Nephron progenitor cell (in vitro differentiated cells): ENCODE results near the gene SLC23A3.

Experiments used
- DNase-seq: peaks from one replicate; pipeline ENCODE4 v3.0.0; 2021
- H3K27ac Mint-ChIP-seq: 2 replicates; pipeline ENCODE4 v1.8.0; 2021; ENCODE audit warnings: mild to moderate bottlenecking, moderate library complexity, mixed read lengths
- H3K27me3 Mint-ChIP-seq: 2 replicates; pipeline ENCODE4 v1.8.0; 2021; ENCODE audit warnings: mild to moderate bottlenecking, low read depth, mixed read lengths; ENCODE audit not compliant: poor library complexity
- H3K36me3 Mint-ChIP-seq: 2 replicates; pipeline ENCODE4 v1.8.0; 2021; ENCODE audit warnings: low read depth, mixed read lengths
- H3K4me1 Mint-ChIP-seq: 2 replicates; pipeline ENCODE4 v1.8.0; 2021; ENCODE audit warnings: mixed read lengths
- H3K4me3 Mint-ChIP-seq: 2 replicates; pipeline ENCODE4 v1.8.0; 2021; ENCODE audit warnings: mild to moderate bottlenecking, moderate library complexity, mixed read lengths
- H3K9me3 Mint-ChIP-seq: 2 replicates; pipeline ENCODE4 v1.8.0; 2021; ENCODE audit warnings: mild to moderate bottlenecking, moderate library complexity, mixed read lengths
- TF ChIP-seq, protein P1 (sequence below): fragments of 200-600 bp; sonication (generic); IDR thresholded peaks from 2 replicates; pipeline ENCODE4 v1.5.0; 2021; ENCODE audit warnings: antibody characterized with exemption

The SLC23A3 gene

DNA sequence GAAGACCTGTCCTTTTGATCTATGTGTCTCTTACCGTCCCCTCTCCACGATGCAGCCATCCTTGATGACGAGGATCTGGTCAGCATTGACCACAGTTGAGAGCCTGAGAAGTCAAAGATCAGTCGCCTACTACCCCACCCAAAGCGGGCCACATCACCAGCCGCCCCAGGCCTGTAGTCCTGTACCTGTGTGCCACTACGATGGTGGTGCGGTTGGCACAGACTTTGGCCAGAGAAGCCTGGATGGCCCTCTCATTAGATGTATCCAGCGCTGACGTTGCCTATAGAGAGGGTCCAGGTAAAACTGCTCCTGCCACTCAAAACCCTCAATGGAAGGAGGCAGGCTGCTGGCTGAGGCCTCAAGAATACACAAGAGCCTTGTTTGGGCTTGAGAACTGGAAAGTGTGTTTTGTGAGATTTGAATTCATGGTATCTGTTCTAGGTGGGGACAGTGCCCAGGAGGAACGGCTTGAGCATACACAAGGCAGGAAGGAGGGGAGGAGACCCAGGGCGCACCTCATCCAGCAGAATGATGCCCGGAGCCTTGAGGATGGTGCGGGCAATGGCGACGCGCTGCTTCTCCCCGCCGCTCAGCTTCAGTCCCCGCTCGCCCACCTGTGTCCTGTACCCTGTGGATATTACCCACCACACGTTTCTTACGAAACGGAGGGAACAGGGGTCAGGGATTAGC lies 40.5 kb upstream of the SLC23A3 start:
- Mint-ChIP-seq H3K4me1 (peaks cover 23% of the 10 kb centered on the region), H3K27ac (no peak overlapping the region), H3K36me3 (peaks cover 35% of the 10 kb centered on the region), H3K9me3 (no peaks in the 10 kb centered on the region), H3K27me3 (no peaks in the 10 kb centered on the region), H3K4me3 (no peak overlapping the region)
- no peak for DNase-seq
- TF ChIP-seq, protein P1, sequence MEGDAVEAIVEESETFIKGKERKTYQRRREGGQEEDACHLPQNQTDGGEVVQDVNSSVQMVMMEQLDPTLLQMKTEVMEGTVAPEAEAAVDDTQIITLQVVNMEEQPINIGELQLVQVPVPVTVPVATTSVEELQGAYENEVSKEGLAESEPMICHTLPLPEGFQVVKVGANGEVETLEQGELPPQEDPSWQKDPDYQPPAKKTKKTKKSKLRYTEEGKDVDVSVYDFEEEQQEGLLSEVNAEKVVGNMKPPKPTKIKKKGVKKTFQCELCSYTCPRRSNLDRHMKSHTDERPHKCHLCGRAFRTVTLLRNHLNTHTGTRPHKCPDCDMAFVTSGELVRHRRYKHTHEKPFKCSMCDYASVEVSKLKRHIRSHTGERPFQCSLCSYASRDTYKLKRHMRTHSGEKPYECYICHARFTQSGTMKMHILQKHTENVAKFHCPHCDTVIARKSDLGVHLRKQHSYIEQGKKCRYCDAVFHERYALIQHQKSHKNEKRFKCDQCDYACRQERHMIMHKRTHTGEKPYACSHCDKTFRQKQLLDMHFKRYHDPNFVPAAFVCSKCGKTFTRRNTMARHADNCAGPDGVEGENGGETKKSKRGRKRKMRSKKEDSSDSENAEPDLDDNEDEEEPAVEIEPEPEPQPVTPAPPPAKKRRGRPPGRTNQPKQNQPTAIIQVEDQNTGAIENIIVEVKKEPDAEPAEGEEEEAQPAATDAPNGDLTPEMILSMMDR: no peak

DNA sequence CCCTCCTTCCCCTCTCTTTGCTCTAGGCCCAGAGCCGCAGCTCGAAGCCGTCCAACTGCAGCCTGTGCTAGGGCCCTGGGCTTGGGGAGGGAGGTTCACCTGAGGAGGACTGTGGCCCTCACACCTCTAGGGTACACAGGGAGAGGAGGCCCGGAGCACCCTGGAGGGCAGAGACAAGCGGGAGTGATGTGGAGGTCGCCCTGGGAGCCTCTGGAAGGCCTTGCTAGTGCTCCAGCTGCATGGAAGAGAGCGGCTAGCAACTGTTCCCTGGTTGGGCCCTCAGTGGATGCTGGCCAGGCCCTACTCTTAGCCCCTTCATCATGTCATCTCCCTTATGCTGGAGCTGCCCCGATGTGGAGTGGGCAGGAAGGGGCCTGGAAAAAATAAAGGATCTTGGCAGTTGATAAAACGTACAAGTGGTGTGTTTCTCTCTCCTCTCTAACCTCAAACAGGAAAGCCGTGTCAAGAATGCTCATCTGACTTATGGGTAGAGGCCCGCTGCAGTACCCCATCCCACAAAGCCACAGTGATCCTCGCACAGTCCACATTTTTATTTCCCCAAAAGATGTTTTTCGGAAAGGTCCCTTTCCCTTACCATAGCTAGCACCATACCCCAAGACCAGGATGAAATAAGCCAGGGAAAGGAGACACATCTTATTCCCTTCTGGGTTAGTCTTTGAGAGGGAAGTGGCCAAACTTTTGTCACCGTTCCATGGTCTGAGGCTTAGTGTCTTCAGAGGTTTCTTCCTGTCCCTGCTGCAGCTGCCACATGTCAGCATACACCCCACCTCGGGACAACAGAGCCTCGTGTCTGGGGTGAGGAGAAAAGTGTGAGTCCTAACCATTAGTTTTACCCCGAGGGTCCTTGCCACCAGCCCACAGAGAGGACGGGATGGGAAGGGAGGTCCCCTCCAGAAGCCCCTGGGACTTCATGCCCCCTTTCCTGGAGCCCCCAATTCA lies 39.7 kb upstream of the SLC23A3 start:
- peaks cover 32% of the 10 kb centered on the region for H3K36me3 Mint-ChIP-seq
- TF ChIP-seq, protein P1: no peak
- no peak overlapping the region for H3K4me3 Mint-ChIP-seq

DNA sequence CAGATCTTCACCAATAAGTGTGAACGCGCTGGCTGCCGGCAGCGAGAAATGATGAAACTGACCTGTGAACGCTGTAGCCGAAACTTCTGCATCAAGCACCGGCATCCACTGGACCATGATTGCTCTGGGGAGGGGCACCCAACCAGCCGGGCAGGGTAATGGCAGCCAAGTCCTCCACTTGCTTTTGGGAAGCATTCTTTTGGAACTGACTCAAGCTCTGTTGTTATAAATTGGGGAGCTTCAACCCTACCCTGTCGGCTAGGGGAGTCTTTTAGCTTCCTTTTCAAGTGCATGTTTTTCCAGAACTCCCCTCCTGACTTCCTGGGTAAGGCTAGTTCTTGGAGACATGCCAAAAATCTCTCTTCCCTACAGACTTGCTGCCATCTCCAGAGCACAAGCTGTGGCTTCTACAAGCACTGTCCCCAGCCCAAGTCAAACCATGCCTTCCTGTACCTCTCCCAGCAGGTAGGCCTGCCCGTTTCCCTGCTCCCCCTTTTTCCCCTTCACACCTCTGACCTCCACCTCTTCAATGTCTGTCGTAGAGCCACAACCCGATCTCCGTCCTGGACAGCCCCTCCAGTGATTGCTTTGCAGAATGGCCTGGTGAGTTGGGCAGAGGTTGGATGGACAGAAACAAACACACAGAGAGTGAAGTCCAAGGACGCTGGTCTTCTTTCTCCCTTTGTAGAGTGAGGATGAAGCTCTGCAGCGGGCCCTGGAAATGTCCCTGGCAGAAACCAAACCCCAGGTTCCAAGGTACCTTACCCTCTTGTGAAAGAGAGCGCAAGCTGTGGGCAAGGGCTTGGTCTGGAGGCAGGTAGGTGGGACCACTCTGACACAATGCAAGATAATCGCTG lies 38.3 kb upstream of the SLC23A3 start:
- peak overlapping the region; percentile 83 for H3K4me3 Mint-ChIP-seq
- TF ChIP-seq, protein P1: no peak
- peaks cover 23% of the 10 kb centered on the region for H3K36me3 Mint-ChIP-seq
- peaks cover 23% of the 10 kb centered on the region for H3K4me1 Mint-ChIP-seq
- peaks cover 11% of the 10 kb centered on the region for H3K9me3 Mint-ChIP-seq
- peak overlapping the region; percentile 83 for H3K27ac Mint-ChIP-seq
- DNase-seq: no peak
- H3K27me3 Mint-ChIP-seq: no peaks in the 10 kb centered on the region

More for the DNA sequence above, 39.7 kb upstream of the SLC23A3 start:
- Mint-ChIP-seq H3K27ac (no peak overlapping the region), H3K27me3 (no peaks in the 10 kb centered on the region), H3K4me1 (peaks cover 23% of the 10 kb centered on the region), H3K9me3 (peaks cover 1% of the 10 kb centered on the region)
- no peak for DNase-seq

DNA sequence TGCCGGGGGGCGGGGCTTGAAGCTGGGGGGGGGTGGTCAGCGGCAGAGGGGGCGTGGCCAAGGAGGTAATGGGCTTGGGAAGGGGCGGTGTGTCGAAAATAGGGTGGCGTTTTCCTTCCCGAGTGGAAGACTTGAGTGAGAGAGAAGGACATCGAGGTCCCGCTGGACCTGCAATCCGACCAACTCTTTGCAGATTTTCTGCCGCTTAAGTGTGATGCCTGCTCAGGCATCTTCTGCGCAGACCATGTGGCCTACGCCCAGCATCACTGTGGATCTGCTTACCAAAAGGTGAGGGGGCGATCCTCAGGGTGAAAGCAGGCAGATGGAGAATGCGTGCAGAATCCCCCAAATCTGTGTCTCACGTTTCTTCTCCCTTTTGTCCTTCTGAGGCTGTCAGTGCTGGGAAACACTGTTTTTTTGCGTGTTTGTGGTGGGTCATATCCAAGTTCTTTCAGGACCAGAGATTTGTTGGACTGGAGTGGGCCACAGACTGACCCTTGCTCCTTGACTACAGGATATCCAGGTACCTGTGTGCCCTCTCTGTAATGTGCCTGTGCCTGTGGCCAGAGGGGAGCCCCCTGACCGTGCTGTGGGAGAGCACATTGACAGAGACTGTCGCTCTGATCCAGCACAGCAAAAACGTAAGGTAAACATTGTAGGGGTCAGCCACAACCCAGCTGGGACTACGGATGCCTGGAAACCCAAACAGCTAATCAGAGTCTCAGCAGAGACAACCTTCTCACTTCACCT lies 37.5 kb upstream of the SLC23A3 start:
- H3K27me3 Mint-ChIP-seq: no peaks in the 10 kb centered on the region
- TF ChIP-seq, protein P1: no peak
- peaks cover 15% of the 10 kb centered on the region for H3K9me3 Mint-ChIP-seq
- H3K27ac Mint-ChIP-seq: peak overlapping the region; percentile 64
- H3K36me3 Mint-ChIP-seq: peaks cover 17% of the 10 kb centered on the region
- peaks cover 23% of the 10 kb centered on the region for H3K4me1 Mint-ChIP-seq
- DNase-seq: no peak
- H3K4me3 Mint-ChIP-seq: peak overlapping the region; percentile 83
